ENCODE measurements around the gene PGGHG.

DNA sequence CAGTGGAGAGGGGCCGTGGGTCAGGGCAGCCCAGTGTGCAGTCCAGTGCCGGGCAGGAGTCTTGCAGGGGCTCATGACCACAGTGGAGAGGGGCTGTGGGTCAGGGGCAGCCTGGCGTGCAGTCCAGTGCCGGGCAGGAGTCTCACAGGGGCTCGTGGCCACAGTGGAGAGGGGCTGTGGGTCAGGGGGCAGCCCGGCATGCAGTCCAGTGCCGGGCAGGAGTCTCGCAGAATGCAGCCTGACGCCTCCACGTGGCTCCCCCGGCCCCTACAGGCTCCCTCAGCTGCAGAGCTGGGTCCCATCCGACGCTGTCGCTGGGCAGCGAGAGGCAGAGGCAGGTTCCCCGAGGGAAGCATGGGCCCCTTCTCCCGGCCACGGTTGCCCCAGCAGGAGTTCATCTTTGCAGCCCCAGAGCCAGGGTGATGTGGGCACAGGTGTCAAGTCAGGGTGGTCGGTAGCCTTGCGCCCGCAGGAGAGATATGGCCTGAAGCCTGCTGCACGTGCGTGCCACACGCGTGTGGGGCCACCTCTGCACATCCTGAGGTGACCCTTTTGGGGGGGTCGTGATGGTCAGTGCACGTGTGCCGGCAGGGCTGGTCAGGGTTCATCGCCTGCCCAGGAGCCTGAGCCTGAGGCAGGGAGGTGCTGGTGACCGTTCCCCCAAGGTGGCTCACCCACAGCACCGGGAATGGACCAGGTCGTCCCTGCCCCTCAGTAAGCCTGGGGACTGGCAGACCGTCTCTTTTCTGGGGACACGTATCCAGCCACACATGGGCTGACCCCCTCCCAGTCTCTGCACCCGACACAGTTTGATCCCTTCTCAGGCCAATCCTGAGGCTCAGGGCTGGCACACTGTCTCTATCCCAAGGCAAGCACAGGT lies 7.5 kb downstream of the PGGHG start:
- TF ChIP-seq POLR2AphosphoS5 (IDR thresholded peaks at IDR 0.05), result no peak
- no peak for TF ChIP-seq POLR2A (IDR thresholded peaks at IDR 0.05)
- TF ChIP-seq, protein P1, sequence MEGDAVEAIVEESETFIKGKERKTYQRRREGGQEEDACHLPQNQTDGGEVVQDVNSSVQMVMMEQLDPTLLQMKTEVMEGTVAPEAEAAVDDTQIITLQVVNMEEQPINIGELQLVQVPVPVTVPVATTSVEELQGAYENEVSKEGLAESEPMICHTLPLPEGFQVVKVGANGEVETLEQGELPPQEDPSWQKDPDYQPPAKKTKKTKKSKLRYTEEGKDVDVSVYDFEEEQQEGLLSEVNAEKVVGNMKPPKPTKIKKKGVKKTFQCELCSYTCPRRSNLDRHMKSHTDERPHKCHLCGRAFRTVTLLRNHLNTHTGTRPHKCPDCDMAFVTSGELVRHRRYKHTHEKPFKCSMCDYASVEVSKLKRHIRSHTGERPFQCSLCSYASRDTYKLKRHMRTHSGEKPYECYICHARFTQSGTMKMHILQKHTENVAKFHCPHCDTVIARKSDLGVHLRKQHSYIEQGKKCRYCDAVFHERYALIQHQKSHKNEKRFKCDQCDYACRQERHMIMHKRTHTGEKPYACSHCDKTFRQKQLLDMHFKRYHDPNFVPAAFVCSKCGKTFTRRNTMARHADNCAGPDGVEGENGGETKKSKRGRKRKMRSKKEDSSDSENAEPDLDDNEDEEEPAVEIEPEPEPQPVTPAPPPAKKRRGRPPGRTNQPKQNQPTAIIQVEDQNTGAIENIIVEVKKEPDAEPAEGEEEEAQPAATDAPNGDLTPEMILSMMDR (IDR thresholded peaks at IDR 0.05), result no peak

All from sigmoid colon (tissue), 4 donors.